HG02981 (cell line): ENCODE results near the gene USF2.
"Not testable (repeated sequence)": the region's sequence is repeated elsewhere in the genome, so short reads cannot be mapped to it uniquely, and the experiment has no call there.

ENCODE experiments used
- ATAC-seq: cut with Tn5 transposase; IDR thresholded peaks from one replicate; pipeline ENCODE4 v1.9.1; 2021; ENCODE audit warnings: mild to moderate bottlenecking, moderate library complexity; ENCODE audit not compliant: unreplicated experiment

Gene USF2, protein sequence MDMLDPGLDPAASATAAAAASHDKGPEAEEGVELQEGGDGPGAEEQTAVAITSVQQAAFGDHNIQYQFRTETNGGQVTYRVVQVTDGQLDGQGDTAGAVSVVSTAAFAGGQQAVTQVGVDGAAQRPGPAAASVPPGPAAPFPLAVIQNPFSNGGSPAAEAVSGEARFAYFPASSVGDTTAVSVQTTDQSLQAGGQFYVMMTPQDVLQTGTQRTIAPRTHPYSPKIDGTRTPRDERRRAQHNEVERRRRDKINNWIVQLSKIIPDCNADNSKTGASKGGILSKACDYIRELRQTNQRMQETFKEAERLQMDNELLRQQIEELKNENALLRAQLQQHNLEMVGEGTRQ

DNA sequence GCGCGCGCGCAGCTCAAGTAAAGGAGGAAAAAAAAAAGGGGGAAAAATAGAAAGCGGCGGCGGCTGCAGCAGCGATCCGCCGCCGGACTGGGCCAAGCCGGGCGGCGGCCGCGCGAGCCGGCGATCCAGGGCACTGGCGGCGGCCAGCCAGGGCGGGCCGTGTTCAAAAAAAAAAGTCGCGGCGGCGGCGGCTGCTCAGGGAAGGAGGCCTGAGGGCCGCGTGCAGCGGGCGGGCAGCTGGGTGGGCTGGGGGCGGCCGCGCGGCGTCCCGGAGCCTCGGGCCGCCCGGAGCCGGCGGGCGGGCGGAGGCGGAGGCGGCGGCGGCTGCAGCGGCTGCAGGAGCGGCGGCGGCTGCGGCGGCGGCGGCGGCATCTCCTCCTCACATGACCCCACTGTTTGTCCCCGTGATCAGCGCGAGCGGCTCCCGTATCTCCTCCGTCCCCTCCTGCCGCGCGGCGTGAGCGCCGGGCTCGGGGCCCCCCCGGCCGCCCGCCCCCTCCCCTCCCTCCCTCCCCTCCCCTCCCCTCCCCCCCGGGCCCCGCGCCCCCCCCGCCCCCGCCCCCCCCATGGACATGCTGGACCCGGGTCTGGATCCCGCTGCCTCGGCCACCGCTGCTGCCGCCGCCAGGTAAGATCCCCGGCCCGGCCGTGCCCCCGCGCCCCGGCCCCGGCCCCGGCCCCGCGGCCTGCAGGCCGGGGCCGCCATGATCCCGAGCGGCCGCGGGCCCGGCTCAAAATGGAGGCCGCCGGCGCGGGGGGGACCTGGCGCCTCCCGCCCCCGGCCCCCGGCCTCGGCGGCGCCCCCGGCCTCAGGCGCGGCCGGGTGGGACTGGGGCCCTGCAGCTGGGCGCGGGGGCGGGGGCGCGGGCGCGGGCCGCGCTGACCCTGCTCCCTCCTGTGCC is at the start of gene USF2:
TSS of gene USF2 (plus strand) at position 427 of the 902 bp plus-strand sequence. CDS start at position 567, 140 bp downstream.
- peak; percentile 23 for ATAC-seq

DNA sequence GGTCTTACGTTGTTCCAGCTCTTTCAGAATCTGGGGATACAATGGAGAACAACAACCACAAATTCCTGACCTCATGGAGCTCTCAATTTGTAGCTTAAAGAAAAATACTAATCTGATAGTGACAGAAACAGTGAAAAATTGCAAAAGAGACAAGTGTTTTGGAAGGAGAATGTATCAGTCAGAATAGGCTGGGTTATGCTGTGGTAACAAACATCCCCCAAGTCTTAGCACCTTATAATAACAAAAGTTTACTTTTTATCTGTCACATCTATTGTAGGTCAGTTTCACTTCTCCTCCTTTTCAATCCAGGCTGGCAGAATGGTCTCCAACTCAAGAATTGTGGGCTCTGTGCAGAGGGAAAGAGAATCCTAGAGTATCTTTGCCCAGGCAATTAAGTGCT is 49.8 kb upstream of the USF2 start:
- ATAC-seq: no peak

DNA sequence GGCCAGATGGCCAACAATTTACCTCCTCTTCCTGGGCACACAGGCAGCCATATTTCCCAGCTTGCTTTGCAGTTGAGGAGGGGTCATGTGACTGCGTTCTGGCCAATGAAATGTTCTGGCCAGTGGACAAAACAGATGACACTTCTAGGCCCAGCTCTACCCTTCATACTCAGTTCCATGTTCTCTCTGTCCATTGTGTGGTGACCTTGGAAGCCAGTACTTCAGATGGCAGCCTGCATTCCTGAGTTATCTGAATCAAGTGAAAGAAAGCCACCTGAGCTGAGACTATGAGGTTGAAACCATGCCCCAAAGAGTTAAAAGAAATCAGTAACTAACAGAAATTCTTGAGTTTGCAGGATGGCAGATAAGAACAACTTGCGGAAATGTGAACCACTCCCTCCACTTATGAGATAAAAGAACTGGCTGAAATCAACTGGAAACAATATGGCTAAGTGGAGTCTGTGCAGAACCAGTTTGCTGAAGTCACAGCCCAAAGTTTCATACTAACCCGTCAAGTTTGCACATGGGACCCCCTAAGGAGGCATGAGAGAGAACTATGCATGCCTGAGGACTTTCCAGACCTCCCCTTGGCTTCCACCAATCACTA is 48.3 kb upstream of the USF2 start:
- no peak for ATAC-seq

DNA sequence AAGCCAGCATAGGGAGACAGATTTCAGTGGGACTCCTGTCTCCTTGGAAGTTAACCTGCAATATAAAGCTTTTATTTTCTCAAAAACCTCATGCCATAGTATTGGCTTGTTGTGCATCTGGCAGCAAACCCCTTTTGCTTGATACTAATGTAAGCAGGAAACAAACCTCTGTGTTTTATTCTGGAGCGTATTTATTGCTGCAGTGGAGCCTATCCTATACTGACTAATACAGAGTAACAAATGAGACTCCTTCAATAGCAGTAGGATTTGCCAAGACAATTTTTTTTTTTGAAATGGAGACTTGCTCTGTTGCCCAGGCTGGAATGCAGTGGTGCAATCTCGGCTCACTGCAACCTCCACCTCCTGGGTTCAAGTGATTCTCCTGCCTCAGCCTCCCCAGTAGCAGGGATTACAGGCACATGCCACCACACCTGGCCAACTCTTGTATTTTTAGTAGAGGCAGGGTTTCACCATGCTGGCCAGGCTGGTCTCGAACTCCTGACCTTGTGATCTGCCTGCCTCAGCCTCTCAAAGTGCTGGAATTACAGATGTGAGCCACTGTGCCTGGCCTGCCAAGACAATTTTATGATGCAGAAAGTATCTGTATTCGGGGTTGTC is 47.7 kb upstream of the USF2 start:
- not testable (repeated sequence) for ATAC-seq

GRCh38 chr19:35222373-35223015 is 46.3 kb upstream of the USF2 start:
- ATAC-seq: no peak

DNA sequence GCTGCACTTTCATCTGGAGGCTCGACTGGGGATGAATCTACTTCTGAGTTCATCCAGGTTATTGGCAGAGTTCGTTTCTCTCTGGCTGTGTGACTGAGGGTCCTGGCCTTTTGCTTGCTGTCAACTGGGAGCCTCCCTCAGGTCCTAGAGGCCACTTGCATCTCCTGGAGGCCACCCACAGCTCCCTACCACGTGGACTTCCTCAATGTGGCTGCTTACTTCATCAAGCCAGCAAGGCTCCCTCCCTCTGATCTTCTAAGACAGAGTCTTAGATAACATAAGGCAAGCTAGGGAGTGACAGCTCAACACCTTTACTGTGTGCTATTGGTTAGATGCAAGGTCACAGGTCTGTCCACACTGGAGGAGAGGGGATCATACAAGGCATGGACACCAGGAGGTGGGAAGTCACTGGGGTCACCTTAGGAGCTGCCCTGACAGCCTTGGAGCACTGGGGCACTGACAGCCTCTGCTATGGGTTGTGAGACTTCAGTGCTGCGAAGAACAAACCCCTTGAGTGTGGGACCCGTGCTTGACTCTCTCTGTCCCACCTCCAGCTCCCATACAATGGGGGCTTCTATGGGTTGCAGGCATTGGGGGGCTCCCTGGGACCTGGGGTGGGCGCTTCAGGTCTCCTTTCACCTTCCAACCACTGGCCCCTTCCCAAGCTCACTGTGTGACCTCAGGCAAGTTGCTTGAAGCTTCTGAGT is 45.5 kb upstream of the USF2 start:
- ATAC-seq: no peak

DNA sequence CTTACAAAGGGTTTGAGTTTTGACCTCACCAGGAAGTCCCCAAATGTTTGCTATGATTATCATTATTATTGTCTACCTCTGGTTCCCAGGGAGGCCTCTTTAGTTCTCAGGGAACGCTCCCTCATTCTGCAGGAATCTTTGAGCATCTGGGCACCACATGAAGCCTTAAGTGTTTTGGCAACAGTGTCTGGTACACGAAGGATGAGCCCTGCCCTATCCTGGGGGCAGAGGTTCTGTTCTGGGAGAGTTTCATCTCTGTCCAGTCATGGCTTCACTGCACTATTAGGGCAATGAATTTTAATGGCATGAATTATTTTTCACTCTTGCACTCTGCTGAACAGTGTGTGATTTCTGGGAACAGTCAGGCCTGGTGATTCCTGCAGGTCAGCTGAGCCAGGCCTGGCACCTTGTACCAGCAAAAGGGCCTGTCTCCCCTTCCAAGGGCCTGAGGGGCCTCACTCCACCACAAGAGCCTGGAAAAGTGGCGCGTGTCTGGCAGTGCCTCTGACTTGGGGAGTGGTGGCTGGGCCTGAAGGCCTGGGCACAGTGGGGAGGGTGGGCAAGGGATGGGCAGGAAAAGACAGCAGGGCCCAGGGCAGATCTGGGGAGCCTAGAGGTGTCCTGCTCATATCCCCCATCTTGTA is 44.8 kb upstream of the USF2 start:
- no peak for ATAC-seq

- no peak for ATAC-seq
Observed at GRCh38 chr19:35224681-35225571, 43.8 kb upstream of the USF2 start.

DNA sequence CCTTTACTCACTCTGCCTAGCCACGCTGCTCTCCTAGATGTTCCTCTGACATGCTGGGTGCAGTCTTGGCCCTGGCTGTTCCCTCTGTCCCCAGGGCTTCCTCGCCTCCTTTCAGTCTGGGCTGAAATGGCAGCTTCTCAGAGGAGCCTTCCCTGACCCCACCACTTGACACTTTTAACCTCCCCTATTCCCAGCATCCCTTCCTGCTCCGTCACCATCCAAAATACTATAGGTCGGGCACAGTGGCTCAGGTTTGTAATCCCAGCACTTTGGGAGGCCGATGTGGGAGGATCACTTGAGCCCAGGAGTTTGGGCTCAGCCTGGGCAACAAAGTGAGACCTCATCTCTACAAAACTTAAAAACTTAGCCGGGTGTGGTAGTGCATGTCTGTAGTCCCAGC is 42.8 kb upstream of the USF2 start:
- no peak for ATAC-seq

GRCh38 chr19:35226748-35227147 is 42.0 kb upstream of the USF2 start:
- no peak for ATAC-seq

DNA sequence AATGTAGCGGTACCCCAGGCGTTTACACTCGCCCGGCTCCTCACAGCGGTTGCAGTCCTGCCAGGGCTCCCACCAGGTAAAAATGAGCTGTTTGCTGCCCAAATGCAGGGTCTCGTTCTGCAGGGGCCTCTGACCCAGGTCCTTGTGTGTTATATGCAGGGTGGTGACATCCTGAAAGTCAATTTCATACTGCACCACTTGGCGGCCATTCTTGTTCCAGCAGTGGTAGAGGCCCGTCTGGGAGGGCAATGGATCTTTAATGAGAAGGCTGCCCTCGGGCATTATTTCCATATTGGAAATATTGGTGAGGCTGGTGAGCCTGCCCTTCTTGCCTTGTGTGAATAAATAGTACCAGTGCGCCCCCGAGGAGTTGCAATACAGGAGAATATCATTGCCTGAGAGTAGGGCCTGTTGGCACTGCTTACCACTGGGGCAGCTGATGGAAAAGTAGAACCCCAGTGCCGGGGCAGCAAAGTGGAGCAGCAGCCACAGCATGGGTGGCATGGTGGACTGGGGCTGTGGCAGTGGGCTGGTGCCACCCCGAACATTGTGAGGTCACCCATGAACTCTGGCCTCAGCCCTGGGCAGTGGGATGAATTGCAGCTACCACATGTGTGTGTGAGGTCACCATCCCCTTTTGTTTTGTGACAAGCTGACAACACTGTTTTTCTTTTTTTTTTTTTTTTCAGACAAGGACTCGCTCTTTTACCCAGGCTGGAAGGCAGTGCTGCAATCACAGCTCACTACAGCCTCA is 40.4 kb upstream of the USF2 start, which contains the start of gene FAM187B:
TSS of gene FAM187B (minus strand) at position 563 of the 754 bp plus-strand sequence. CDS start at position 504, 59 bp downstream.
- no peak for ATAC-seq

GRCh38 chr19:35229601-35230000 is 39.2 kb upstream of the USF2 start:
- ATAC-seq: no peak

DNA sequence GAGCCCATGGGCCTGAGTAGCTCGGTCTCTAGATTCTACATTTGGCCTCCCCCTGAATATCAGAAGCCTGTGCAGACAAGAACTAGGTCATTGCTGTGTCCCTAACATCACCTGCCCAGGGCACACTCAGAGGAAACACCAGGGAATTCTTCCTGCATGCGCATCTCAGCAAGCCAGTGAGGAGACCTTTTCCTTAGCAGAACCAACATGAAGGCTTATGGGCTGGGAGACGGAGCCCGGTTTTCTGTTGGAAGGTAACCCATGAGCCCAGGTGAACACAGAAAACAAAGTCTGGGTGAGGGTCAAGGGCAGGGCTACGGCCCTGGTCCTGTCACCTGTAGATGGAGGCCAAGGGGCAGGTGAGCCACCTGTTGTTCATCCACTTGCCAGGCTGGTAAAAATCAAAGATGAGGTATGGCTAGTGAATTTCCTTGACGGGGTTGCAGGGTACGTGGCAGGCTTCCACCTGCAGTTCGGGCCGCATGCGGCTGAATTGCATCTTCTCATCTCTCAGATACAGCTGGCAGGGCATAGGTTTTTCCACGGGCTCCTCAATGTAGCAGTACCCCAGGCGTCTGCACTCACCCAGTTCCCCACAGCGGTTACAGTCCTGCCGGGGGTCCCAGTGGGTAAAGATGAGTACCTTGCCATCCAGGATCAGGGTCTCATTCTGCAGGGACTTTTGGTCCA is 36.7 kb upstream of the USF2 start:
- ATAC-seq: no peak

GRCh38 chr19:35232912-35233311 is 35.9 kb upstream of the USF2 start:
- no peak for ATAC-seq

DNA sequence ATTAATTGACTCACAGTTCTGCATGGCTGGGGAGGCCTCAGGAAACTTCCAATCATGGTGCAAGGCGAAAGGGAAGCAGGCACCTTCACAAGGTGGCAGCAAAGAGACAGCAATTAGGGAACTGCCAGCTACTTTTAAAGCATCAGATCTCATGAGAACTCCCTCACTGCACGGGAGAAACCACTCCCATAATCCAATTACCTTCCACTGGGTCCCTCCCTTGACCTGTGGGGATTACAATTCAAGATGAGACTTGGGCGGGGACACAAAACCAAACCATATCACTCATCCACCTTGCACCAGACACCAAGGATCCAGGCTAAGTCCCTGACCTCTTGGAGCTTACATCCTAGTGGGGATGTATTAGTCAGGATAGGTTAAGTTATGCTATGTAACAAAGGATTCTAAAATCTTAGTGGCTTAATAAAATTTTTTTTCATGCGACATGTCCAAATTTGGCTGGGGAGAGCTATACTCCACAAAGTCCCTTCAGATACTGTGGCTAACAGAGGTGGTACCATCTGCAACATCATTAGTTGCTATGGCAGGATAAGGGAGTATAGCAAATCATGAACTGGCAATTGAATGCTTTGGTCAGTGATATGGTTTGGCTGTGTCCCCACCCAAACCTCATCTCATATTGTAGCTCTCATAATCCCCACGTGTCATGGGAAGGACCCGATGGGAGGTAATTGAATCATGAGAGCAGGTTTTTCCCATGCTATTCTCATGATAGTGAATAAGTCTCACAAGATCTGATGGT is 31.9 kb upstream of the USF2 start:
- ATAC-seq: no peak

GRCh38 chr19:35239597-35239996 is 29.2 kb upstream of the USF2 start:
- not testable (repeated sequence) for ATAC-seq
